B cell (primary cell): ENCODE measurements around the gene MSH2. TPM values are rescaled to one million over a fixed set of nuclear protein-coding genes. Genes with fewer than 3 reads are reported as not detected.

ENCODE experiments used
- ATAC-seq: fragments of 200-7000 bp; cut with Tn5 transposase; one replicate; pipeline ENCODE4 v1.10.0; 2021; ENCODE audit warnings: low read depth, mild to moderate bottlenecking, moderate number of reproducible peaks, moderate library complexity
- CTCF ChIA-PET: fragments of 350-600 bp; sonication (Branson Sonifier 250); formaldehyde crosslinking; loops from one replicate; lab custom pipeline; 2021; ENCODE audit warnings: antibody characterized with exemption, inconsistent platforms; lab: Charles Lee
- POLR2A ChIA-PET: fragments of 350-600 bp; sonication (Branson Sonifier 250); formaldehyde crosslinking; loops from one replicate; lab custom pipeline; 2021; ENCODE audit warnings: antibody characterized with exemption; lab: Charles Lee
- DNase-seq: peaks from one replicate; pipeline ENCODE4 v3.0.0; 2013
- H2AFZ ChIP-seq: 2 replicates; pipeline ENCODE4 v1.6.1; 2012; ENCODE audit warnings: mild to moderate bottlenecking, low read depth, low read length; ENCODE audit not compliant: insufficient read depth, poor library complexity, severe bottlenecking
- H3K27ac ChIP-seq, 2 donors: 1 replicate in 1 of 2; 2 replicates in 1 of 2; pipeline ENCODE4 v1.5.1; 2012 to 2013; ENCODE audit warnings: low read length in 2 of 2, mild to moderate bottlenecking in 2 of 2, moderate library complexity in 1 of 2
- H3K27me3 ChIP-seq, 4 experiments: fragments of 200-600 bp in 1 of 4; sonication (generic) in 1 of 4; replicated peaks in 1 of 4; 1 replicate in 2 of 4; 2 replicates in 2 of 4; pipeline versions ENCODE4 v1.6.1 to v1.7.0; 2013 to 2016; ENCODE audit warnings: low read length in 3 of 4, mild to moderate bottlenecking in 2 of 4, mixed read lengths in 1 of 4, moderate library complexity in 1 of 4; ENCODE audit not compliant: insufficient read depth in 4 of 4, control insufficient read depth in 3 of 4; ENCODE audit errors: control extremely low read depth in 1 of 4
- H3K36me3 ChIP-seq, 2 experiments: replicated peaks in 1 of 2; 1 replicate in 1 of 2; 2 replicates in 1 of 2; pipeline versions ENCODE4 v1.6.1 to v1.7.1; 2013; ENCODE audit warnings: low read length in 1 of 2; ENCODE audit not compliant: insufficient read depth in 2 of 2, control insufficient read depth in 1 of 2; ENCODE audit errors: control extremely low read depth in 1 of 2, extremely low read depth in 1 of 2
- H3K4me1 ChIP-seq, 2 donors: fragments of 200-600 bp in 1 of 2; sonication (generic) in 1 of 2; 1 replicate in 1 of 2; 2 replicates in 1 of 2; pipeline versions ENCODE4 v1.5.1 to v1.6.1; 2013 to 2017; ENCODE audit warnings: low read length in 2 of 2; ENCODE audit not compliant: control insufficient read depth in 2 of 2, insufficient read depth in 2 of 2
- H3K4me2 ChIP-seq: replicated peaks from 2 replicates; pipeline ENCODE3; 2012; ENCODE audit warnings: mild to moderate bottlenecking, low read depth, low read length; ENCODE audit not compliant: poor library complexity, severe bottlenecking
- H3K4me3 ChIP-seq, 5 experiments: fragments of 200-600 bp in 1 of 5; sonication (generic) in 1 of 5; 1 replicate in 3 of 5; 2 replicates in 2 of 5; pipeline versions ENCODE4 v1.5.1 to v1.7.0; 2011 to 2016; ENCODE audit warnings: low read length in 4 of 5, mild to moderate bottlenecking in 4 of 5, low read depth in 2 of 5, control low read depth in 1 of 5, moderate library complexity in 1 of 5; ENCODE audit not compliant: insufficient read depth in 1 of 5; ENCODE audit errors: control extremely low read depth in 1 of 5, extremely low read depth in 1 of 5
- H3K79me2 ChIP-seq: fragments of 200-600 bp; sonication (generic); one replicate; pipeline ENCODE4 v1.6.0; 2016; ENCODE audit warnings: low read length; ENCODE audit not compliant: control insufficient read depth, insufficient read depth
- H3K9ac ChIP-seq: fragments of 200-600 bp; sonication (generic); 2 replicates; pipeline ENCODE4 v1.6.1; 2017; ENCODE audit warnings: mild to moderate bottlenecking, low read length, moderate library complexity
- H3K9me3 ChIP-seq, 3 donors: one replicate each; pipeline versions ENCODE4 v1.6.1 to v1.7.1; 2013; ENCODE audit warnings: low read length in 2 of 3; ENCODE audit not compliant: control insufficient read depth in 2 of 3, insufficient read depth in 1 of 3; ENCODE audit errors: control extremely low read depth in 1 of 3
- H4K20me1 ChIP-seq: 2 replicates; pipeline ENCODE4 v1.6.0; 2012; ENCODE audit warnings: mild to moderate bottlenecking, low read length; ENCODE audit not compliant: insufficient read depth, control insufficient read depth, poor library complexity, severe bottlenecking
- H3K27ac Mint-ChIP-seq: one replicate; pipeline ENCODE4 v1.8.0; 2021; ENCODE audit warnings: mixed read lengths
- H3K27me3 Mint-ChIP-seq: one replicate; pipeline ENCODE4 v1.8.0; 2021; ENCODE audit warnings: mixed read lengths
- H3K4me1 Mint-ChIP-seq: one replicate; pipeline ENCODE4 v1.8.0; 2021; ENCODE audit warnings: mixed read lengths
- H3K4me3 Mint-ChIP-seq: one replicate; pipeline ENCODE4 v1.8.0; 2021; ENCODE audit warnings: mixed read lengths
- H3K9me3 Mint-ChIP-seq: one replicate; pipeline ENCODE4 v1.8.0; 2022; ENCODE audit warnings: mixed read lengths; ENCODE audit not compliant: insufficient read depth
- EZH2 ChIP-seq: IDR thresholded peaks from 2 replicates; pipeline ENCODE4 v1.6.1; 2012; ENCODE audit warnings: borderline replicate concordance, low read depth, mild to moderate bottlenecking, moderate library complexity, low read length; ENCODE audit not compliant: insufficient read depth, poor library complexity, severe bottlenecking
- WGBS: methylation state at CpG from one replicate; pipeline ENCODE4 v1.1.5; 2013; ENCODE audit warnings: missing lambda C conversion rate; ENCODE audit not compliant: insufficient coverage; 5-methylcytosine and 5-hydroxymethylcytosine counted together
- intact Hi-C: fragments of 100-400 bp; cut with micrococcal nuclease; formaldehyde crosslinking; loops from one replicate; pipeline ENCODE4 v1.10.0; 2022
- polyA plus RNA-seq: library from polyadenylated mRNA; depleted of rRNA; stranded (reverse); fragments of >200 nt; gene quantifications from 2 replicates; pipeline ENCODE4 v1.2.3, GENCODE V29; 2012
- total RNA-seq, 2 donors: library from RNA; stranded (reverse); fragments of 120-200 nt in 1 of 2; gene quantifications; 1 replicate in 1 of 2; 2 replicates in 1 of 2; pipeline versions ENCODE4 v1.2.3 to v1.2.4, GENCODE V29; 2013 to 2022
- TF ChIP-seq, protein P1 (sequence below): fragments of 200-600 bp; IDR thresholded peaks from one replicate; pipeline ENCODE4 v1.8.0; 2022; ENCODE audit warnings: antibody characterized with exemption, mild to moderate bottlenecking

MSH2 gene
- total and polyA plus RNA-seq, 2 donors (not counting 1 experiment from before 2014, with no cell fraction given) = 7.4 to 21.9 TPM

DNA sequence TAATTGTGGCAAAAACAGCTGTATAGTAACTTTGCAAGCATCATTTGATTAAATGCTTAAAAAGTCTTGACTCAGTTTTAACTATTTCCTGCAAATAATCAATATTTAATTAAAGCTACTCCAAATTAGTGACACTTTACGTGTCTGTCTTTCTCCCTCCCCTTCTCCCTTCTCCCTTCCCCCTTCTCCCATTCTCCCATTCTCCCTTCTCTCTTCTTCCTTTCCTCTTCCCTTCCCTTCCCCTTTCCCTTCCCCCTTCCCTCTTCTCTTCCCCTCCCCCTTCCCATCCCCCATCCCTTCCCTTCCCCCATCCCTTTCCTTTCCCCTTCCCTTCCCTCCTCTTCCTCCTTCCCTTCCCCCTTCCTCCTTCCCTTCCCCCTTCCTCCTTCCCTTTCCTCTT, 76.9 kb downstream of the MSH2 start:
- no peaks in the 10 kb centered on the region for H3K27me3 ChIP-seq
- no peak overlapping the region for H3K4me3 ChIP-seq
- intact Hi-C loops = no loop called here
- POLR2A ChIA-PET = no interaction called here
- no peaks in the 10 kb centered on the region for H3K4me1 ChIP-seq
- CTCF ChIA-PET = interaction anchor here (1.8 kb wide), 1 partner anchor 288 kb away, joined by 4 read pairs; no protein-coding TSS in a partner anchor
- no peak overlapping the region for H3K4me2 ChIP-seq
- no peak overlapping the region for H3K27ac Mint-ChIP-seq
- no peaks in the 10 kb centered on the region for H3K4me1 Mint-ChIP-seq
- H3K27me3 Mint-ChIP-seq = no peaks in the 10 kb centered on the region
- DNase-seq (no peak), ATAC-seq (no peak)
- H3K9ac ChIP-seq = no peak overlapping the region
- H4K20me1 ChIP-seq = no peaks in the 10 kb centered on the region
- no peak overlapping the region for H3K4me3 Mint-ChIP-seq
- no peak overlapping the region for H3K27ac ChIP-seq
- peaks cover 2 to 35% of the 10 kb centered on the region in 2 experiments for H3K36me3 ChIP-seq
- no peaks in the 10 kb centered on the region for H3K9me3 ChIP-seq
- H2AFZ ChIP-seq = no peak overlapping the region
- TF ChIP-seq EZH2 = no peak
- TF ChIP-seq, protein P1, sequence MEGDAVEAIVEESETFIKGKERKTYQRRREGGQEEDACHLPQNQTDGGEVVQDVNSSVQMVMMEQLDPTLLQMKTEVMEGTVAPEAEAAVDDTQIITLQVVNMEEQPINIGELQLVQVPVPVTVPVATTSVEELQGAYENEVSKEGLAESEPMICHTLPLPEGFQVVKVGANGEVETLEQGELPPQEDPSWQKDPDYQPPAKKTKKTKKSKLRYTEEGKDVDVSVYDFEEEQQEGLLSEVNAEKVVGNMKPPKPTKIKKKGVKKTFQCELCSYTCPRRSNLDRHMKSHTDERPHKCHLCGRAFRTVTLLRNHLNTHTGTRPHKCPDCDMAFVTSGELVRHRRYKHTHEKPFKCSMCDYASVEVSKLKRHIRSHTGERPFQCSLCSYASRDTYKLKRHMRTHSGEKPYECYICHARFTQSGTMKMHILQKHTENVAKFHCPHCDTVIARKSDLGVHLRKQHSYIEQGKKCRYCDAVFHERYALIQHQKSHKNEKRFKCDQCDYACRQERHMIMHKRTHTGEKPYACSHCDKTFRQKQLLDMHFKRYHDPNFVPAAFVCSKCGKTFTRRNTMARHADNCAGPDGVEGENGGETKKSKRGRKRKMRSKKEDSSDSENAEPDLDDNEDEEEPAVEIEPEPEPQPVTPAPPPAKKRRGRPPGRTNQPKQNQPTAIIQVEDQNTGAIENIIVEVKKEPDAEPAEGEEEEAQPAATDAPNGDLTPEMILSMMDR = no peak
- WGBS = 100% methylated on average over 1 of the region's 1 CpG
- no peaks in the 10 kb centered on the region for H3K9me3 Mint-ChIP-seq
- H3K79me2 ChIP-seq = no peaks in the 10 kb centered on the region

DNA sequence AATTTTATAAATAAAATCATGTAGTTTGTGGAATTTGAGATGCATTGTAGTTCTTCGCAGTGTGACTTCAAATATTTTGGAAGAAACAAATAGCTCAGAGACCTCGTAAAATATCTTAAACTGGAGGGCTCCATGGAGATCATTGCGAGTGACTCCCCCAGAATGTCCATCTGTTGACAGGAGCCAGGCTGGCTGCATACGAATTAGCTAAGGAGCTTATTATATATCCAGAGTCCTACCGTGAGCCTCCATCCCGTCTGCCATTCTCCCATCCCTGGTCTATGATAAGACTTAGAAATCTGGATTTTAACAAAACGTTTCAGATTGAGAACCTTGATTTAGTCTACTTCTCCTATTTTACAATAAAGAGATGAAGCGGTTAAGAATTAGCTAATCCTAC, 80.2 kb downstream of the MSH2 start:
- no peak overlapping the region for H3K9ac ChIP-seq
- TF ChIP-seq EZH2 = no peak
- TF ChIP-seq, protein P1 = no peak
- H3K4me3 ChIP-seq = no peak overlapping the region
- no peaks in the 10 kb centered on the region for H3K9me3 ChIP-seq
- peaks cover 10% of the 10 kb centered on the region in 2 donors for H3K4me1 ChIP-seq
- ChIA-PET POLR2A (no interaction called here), CTCF (interaction anchor here (1.3 kb wide), 1 partner anchor 284 kb away, joined by 3 read pairs; no protein-coding TSS in a partner anchor)
- Mint-ChIP-seq H3K27ac (no peak overlapping the region), H3K27me3 (no peaks in the 10 kb centered on the region), H3K4me1 (peaks cover 10% of the 10 kb centered on the region), H3K9me3 (no peaks in the 10 kb centered on the region), H3K4me3 (no peak overlapping the region)
- DNase-seq (no peak), ATAC-seq (no peak)
- H3K79me2 ChIP-seq = no peaks in the 10 kb centered on the region
- peaks cover 2 to 30% of the 10 kb centered on the region in 2 experiments for H3K36me3 ChIP-seq
- no peaks in the 10 kb centered on the region for H3K27me3 ChIP-seq
- H3K4me2 ChIP-seq = no peak overlapping the region
- intact Hi-C loops = no loop called here
- no peaks in the 10 kb centered on the region for H4K20me1 ChIP-seq
- 100% methylated on average over 3 of the region's 8 CpGs for WGBS
- no peak overlapping the region for H2AFZ ChIP-seq
- no peak overlapping the region for H3K27ac ChIP-seq
